Panc1 (cell line): ENCODE measurements around the gene PKD2.
"Not testable (repeated sequence)": the region's sequence is repeated elsewhere in the genome, so short reads cannot be mapped to it uniquely, and the experiment has no call there.

Experiments
- TF ChIP-seq, protein P1 (sequence below): fragments of 450-650 bp; IDR thresholded peaks from 2 replicates; pipeline ENCODE4 v1.5.1; 2017; ENCODE audit warnings: mild to moderate bottlenecking
- TF ChIP-seq, protein P2 (sequence below), 2 experiments: IDR thresholded peaks; 2 replicates each; pipeline ENCODE4 v1.6.1; 2011 to 2012; ENCODE audit warnings: low read depth in 2 of 2, control low read depth in 1 of 2, low read length in 1 of 2, mild to moderate bottlenecking in 1 of 2, moderate library complexity in 1 of 2; ENCODE audit not compliant: insufficient read depth in 1 of 2

DNA sequence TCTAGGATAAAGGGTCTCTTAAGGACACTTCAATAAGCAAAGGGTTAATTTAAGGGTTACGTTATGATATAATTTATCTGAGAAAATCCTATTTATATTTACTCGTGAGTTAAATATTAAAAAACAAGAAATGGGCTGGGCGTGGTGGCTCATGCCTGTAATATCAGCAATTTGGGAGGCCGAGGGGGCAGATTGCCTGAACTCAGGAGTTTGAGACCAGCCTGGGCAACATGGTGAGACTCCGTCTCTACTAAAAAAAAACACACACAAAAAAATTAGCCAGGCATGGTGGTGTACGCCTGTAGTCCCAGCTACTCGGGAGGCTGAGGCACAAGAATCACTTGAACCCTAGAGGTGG is 100.7 kb downstream of the PKD2 start:
- TF ChIP-seq, protein P1, sequence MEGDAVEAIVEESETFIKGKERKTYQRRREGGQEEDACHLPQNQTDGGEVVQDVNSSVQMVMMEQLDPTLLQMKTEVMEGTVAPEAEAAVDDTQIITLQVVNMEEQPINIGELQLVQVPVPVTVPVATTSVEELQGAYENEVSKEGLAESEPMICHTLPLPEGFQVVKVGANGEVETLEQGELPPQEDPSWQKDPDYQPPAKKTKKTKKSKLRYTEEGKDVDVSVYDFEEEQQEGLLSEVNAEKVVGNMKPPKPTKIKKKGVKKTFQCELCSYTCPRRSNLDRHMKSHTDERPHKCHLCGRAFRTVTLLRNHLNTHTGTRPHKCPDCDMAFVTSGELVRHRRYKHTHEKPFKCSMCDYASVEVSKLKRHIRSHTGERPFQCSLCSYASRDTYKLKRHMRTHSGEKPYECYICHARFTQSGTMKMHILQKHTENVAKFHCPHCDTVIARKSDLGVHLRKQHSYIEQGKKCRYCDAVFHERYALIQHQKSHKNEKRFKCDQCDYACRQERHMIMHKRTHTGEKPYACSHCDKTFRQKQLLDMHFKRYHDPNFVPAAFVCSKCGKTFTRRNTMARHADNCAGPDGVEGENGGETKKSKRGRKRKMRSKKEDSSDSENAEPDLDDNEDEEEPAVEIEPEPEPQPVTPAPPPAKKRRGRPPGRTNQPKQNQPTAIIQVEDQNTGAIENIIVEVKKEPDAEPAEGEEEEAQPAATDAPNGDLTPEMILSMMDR: not testable (repeated sequence)
- TF ChIP-seq, protein P2, sequence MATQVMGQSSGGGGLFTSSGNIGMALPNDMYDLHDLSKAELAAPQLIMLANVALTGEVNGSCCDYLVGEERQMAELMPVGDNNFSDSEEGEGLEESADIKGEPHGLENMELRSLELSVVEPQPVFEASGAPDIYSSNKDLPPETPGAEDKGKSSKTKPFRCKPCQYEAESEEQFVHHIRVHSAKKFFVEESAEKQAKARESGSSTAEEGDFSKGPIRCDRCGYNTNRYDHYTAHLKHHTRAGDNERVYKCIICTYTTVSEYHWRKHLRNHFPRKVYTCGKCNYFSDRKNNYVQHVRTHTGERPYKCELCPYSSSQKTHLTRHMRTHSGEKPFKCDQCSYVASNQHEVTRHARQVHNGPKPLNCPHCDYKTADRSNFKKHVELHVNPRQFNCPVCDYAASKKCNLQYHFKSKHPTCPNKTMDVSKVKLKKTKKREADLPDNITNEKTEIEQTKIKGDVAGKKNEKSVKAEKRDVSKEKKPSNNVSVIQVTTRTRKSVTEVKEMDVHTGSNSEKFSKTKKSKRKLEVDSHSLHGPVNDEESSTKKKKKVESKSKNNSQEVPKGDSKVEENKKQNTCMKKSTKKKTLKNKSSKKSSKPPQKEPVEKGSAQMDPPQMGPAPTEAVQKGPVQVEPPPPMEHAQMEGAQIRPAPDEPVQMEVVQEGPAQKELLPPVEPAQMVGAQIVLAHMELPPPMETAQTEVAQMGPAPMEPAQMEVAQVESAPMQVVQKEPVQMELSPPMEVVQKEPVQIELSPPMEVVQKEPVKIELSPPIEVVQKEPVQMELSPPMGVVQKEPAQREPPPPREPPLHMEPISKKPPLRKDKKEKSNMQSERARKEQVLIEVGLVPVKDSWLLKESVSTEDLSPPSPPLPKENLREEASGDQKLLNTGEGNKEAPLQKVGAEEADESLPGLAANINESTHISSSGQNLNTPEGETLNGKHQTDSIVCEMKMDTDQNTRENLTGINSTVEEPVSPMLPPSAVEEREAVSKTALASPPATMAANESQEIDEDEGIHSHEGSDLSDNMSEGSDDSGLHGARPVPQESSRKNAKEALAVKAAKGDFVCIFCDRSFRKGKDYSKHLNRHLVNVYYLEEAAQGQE (IDR thresholded peaks at IDR 0.05; ENCODE audit: insufficient read depth in 1 of 2, low read depth in 2 of 2, low read length in 1 of 2): not testable (repeated sequence)
